ENCODE results near the gene PPEF1. TPM values are rescaled to one million over a fixed set of nuclear protein-coding genes. Genes with fewer than 3 reads are reported as not detected.

PPEF1 gene
- total and polyA plus RNA-seq, 2 of the 8 experiments (the other 6 are each of a cell fraction or from before 2014, with no cell fraction given) = 0.08 to 0.30 TPM

DNA sequence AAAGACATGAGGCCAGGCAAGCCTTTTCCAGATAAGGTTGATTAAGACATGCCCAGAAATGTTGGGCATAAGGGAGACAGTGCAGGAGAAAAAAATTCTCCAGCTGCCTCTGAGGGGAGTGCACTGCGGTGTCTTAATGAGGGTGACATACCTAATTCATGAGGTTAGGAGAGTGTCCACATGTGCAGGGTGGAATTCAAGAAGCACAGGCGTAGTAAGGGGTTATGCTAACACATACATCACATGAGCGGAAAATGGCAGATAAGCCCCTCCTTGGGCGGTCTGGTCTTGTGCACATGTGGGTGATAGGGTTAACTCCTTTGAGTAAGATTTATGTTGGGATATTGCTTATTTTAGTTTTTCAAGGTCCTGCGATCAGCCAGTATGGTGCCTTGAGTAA is 154.1 kb downstream of the PPEF1 start:
- H3K18ac ChIP-seq (ENCODE audit: extremely low read depth, low read length) = no peak overlapping the region
- no peak overlapping the region for H3K9ac ChIP-seq (replicated peaks in 1 of 4; ENCODE audit: extremely low read depth in 1 of 4, low read depth in 3 of 4, low read length in 3 of 4)
- H2BK5ac ChIP-seq (ENCODE audit: low read depth, low read length) = no peak overlapping the region
- no peak overlapping the region for H2BK120ac ChIP-seq (replicated peaks; ENCODE audit: low read depth, low read length)
- H3K79me1 ChIP-seq (ENCODE audit: low read depth, low read length) = no peaks in the 10 kb centered on the region
- H2BK15ac ChIP-seq (ENCODE audit: low read length) = no peak overlapping the region
- H3K4ac ChIP-seq (replicated peaks; ENCODE audit: insufficient read length, low read depth, low read length) = no peak overlapping the region
- H3K4me2 ChIP-seq (ENCODE audit: insufficient read depth in 1 of 2, low read depth in 2 of 2, low read length in 2 of 2) = no peak overlapping the region
- POLR2A ChIA-PET (ENCODE audit: partially characterized antibody) = no interaction called here
- peaks cover 0 to 3% of the 10 kb centered on the region in 2 experiments; a peak in 1 of 4 replicates for H3K9me3 ChIP-seq (ENCODE audit: insufficient read depth in 2 of 2, low read depth in 1 of 2, low read length in 1 of 2)
- no peak overlapping the region for H3K27ac ChIP-seq (ENCODE audit: low read depth, low read length)
- no peak overlapping the region for H2BK12ac ChIP-seq (ENCODE audit: low read depth, low read length)
- CTCF ChIA-PET (ENCODE audit: partially characterized antibody) = no interaction called here
- H2AK5ac ChIP-seq (ENCODE audit: low read depth, low read length) = no peak overlapping the region
- no peaks in the 10 kb centered on the region for H3K27me3 ChIP-seq (replicated peaks in 1 of 4; ENCODE audit: control insufficient read depth in 3 of 4, extremely low read depth in 1 of 4, insufficient read depth in 3 of 4, low read length in 3 of 4)
- H3K79me2 ChIP-seq (ENCODE audit: control insufficient read depth in 1 of 2, insufficient read depth in 2 of 2, low read length in 2 of 2) = no peaks in the 10 kb centered on the region
- no peak overlapping the region for H4K8ac ChIP-seq (ENCODE audit: extremely low read depth, insufficient read depth, low read length)
- WGBS, 2 experiments (ENCODE audit: extremely low coverage in 1 of 2, insufficient coverage in 1 of 2, insufficient read length in 1 of 2, insufficient replicate concordance in 2 of 2, low coverage in 1 of 2, low lambda C conversion rate in 2 of 2, missing lambda C conversion rate in 1 of 2) = 84% methylated on average over 4 of the region's 5 CpGs; no CpG with 5 or more reads in 1 of the 2 experiments
- H3K14ac ChIP-seq (ENCODE audit: insufficient read length) = no peak overlapping the region
- H2AFZ ChIP-seq (ENCODE audit: low read length) = no peak overlapping the region
- H3K56ac ChIP-seq (replicated peaks; ENCODE audit: insufficient read length, low read depth, low read length) = no peak overlapping the region
- FAIRE-seq = no peak
- TF ChIP-seq RXRA (IDR thresholded peaks at IDR 0.05; ENCODE audit: insufficient read depth, low read depth, low read length) (no peak), MAFK (IDR thresholded peaks at IDR 0.05; ENCODE audit: low read depth, low read length) (no peak), SRF (IDR thresholded peaks at IDR 0.05; ENCODE audit: low read depth, low read length) (no peak), POLR2A (IDR thresholded peaks at IDR 0.05; ENCODE audit: control extremely low read depth in 1 of 2, low read depth in 2 of 2, low read length in 2 of 2) (no peak), TCF12 (IDR thresholded peaks at IDR 0.05; ENCODE audit: low read depth, low read length) (no peak), KDM1A (IDR thresholded peaks at IDR 0.05; ENCODE audit: borderline replicate concordance, low read length) (no peak), SP1 (IDR thresholded peaks at IDR 0.05; ENCODE audit: low read depth, low read length) (no peak), SP2 (IDR thresholded peaks at IDR 0.05; ENCODE audit: low read length) (no peak), POLR2AphosphoS5 (IDR thresholded peaks at IDR 0.05; ENCODE audit: low read depth, low read length) (no peak), PHF8 (conservative IDR thresholded peaks at IDR 0.05; ENCODE audit: low read depth, low read length) (no peak), CBX8 (IDR thresholded peaks at IDR 0.05; ENCODE audit: borderline replicate concordance, low read depth, low read length) (no peak)
- TF ChIP-seq, protein P1, sequence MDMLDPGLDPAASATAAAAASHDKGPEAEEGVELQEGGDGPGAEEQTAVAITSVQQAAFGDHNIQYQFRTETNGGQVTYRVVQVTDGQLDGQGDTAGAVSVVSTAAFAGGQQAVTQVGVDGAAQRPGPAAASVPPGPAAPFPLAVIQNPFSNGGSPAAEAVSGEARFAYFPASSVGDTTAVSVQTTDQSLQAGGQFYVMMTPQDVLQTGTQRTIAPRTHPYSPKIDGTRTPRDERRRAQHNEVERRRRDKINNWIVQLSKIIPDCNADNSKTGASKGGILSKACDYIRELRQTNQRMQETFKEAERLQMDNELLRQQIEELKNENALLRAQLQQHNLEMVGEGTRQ (IDR thresholded peaks at IDR 0.05; ENCODE audit: low read length) = no peak
- H4K91ac ChIP-seq (replicated peaks; ENCODE audit: insufficient read length, low read length) = no peak overlapping the region
- H4K5ac ChIP-seq (ENCODE audit: insufficient read length, low read depth, low read length) = no peak overlapping the region
- H4K20me1 ChIP-seq (replicated peaks in 1 of 2; ENCODE audit: control insufficient read depth in 1 of 2, insufficient read depth in 2 of 2, low read length in 2 of 2) = no peaks in the 10 kb centered on the region
- H3K4me1 ChIP-seq (replicated peaks in 1 of 4; ENCODE audit: control insufficient read depth in 3 of 4, insufficient read depth in 4 of 4, low read length in 3 of 4) = no peaks in the 10 kb centered on the region
- no peak for DNase-seq (ENCODE audit: low read depth in 1 of 2, low spot score in 2 of 2)
- no peaks in the 10 kb centered on the region for H3K36me3 ChIP-seq (ENCODE audit: control insufficient read depth in 2 of 4, insufficient read depth in 4 of 4, low read length in 3 of 4)
- no peaks in the 10 kb centered on the region for H3K23me2 ChIP-seq (ENCODE audit: low read depth, low read length)
- H3K23ac ChIP-seq (ENCODE audit: insufficient read length) = no peak overlapping the region
- H2BK20ac ChIP-seq (ENCODE audit: low read length) = no peak overlapping the region
- H3K4me3 ChIP-seq (ENCODE audit: extremely low read depth in 1 of 4, insufficient read depth in 2 of 4, low read depth in 3 of 4, low read length in 4 of 4) = no peak overlapping the region

Measured in H1 (cell line).